Measurements from ENCODE around the gene MICOS13. TPM values are rescaled to one million over a fixed set of nuclear protein-coding genes. Genes with fewer than 3 reads are reported as not detected.

Gene MICOS13
- total RNA-seq, 4 donors from 2014 or later, result 48.9 to 79.1 (median 65.9) TPM

DNA sequence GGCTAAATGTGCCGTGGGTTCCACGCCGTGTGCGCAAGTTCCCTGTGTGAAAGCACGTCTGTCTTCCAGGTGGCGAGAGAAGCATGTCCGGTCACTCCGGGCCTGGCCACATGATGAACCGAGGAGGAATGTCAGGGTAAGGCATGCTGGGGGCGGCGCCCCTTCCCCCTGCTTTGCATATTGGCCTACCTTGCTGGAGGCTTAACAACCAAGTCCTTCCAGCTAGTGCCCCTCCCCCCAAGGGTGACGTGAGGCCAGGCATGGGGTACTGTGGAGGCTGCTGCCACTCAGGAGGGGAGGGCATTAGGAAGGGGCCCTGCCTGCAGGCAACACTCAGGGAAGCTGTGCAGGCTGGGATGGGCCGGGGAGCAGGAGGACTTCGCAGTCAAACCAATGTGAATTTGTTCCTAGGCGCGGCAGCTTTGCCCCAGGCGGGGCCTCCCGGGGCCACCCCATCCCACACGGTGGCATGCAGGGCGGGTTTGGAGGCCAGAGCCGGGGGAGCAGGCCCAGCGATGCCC, 12.5 kb downstream of the MICOS13 start:
- TF ChIP-seq POLR2A (IDR thresholded peaks at IDR 0.05), result no peak
- Histone ChIP-seq H3K4me1 (no peaks in the 10 kb centered on the region), H3K4me3 (no peak overlapping the region), H3K9me3 (no peaks in the 10 kb centered on the region), H3K36me3 (peaks cover 4 to 89% (median 33%) of the 10 kb centered on the region in 3 donors), H3K27me3 (no peaks in the 10 kb centered on the region), H3K27ac (no peak overlapping the region)
- DNase-seq (ENCODE audit: low spot score in 2 of 2), result no peak
- WGBS, 2 donors, result 82 to 84% methylated on average over 13 to 19 of the region's 22 CpGs

DNA sequence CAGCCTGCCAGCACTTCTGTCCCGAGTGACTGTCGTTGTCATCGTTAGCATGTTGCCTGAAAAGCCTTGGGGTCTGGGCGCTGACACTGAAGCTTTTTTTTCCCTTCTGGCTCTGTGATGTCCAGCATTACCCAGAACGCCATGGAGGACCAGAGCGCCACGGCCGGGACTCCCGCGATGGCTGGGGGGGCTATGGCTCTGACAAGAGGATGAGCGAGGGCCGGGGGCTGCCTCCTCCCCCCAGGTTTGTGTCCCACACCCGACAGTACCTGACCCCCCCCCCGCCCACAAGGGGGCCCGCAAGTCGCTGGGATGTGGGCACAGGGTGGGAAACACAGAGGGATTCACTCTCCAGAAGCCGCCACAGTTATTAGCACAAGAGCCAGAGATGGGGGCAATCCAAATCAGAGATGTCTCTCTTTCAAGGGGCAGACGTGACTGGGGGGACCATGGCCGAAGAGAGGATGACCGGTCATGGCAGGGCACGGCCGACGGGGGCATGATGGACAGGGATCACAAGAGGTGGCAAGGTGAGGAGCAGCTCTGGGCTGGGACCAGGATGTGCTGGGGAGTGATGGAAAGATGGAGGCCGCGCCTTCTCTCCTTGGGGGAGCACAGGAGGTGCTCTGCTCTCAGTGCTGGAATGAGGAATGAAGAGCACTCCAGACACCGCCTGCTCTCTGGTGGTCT, 13.2 kb downstream of the MICOS13 start:
- Histone ChIP-seq H3K4me3 (no peak overlapping the region), H3K9me3 (no peaks in the 10 kb centered on the region), H3K36me3 (peaks cover 4 to 96% (median 40%) of the 10 kb centered on the region in 3 donors), H3K27me3 (no peaks in the 10 kb centered on the region), H3K4me1 (no peaks in the 10 kb centered on the region), H3K27ac (no peak overlapping the region)
- TF ChIP-seq EP300 (IDR thresholded peaks at IDR 0.05), result no peak
- TF ChIP-seq POLR2A (IDR thresholded peaks at IDR 0.05), result no peak
- TF ChIP-seq, protein P1, sequence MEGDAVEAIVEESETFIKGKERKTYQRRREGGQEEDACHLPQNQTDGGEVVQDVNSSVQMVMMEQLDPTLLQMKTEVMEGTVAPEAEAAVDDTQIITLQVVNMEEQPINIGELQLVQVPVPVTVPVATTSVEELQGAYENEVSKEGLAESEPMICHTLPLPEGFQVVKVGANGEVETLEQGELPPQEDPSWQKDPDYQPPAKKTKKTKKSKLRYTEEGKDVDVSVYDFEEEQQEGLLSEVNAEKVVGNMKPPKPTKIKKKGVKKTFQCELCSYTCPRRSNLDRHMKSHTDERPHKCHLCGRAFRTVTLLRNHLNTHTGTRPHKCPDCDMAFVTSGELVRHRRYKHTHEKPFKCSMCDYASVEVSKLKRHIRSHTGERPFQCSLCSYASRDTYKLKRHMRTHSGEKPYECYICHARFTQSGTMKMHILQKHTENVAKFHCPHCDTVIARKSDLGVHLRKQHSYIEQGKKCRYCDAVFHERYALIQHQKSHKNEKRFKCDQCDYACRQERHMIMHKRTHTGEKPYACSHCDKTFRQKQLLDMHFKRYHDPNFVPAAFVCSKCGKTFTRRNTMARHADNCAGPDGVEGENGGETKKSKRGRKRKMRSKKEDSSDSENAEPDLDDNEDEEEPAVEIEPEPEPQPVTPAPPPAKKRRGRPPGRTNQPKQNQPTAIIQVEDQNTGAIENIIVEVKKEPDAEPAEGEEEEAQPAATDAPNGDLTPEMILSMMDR (IDR thresholded peaks at IDR 0.05), result no peak
- no peak for DNase-seq (ENCODE audit: low spot score in 2 of 2)
- 89 to 91% methylated on average over 23 of the region's 26 CpGs for WGBS, 2 donors

GRCh38 chr19:5665781-5666513, 14.4 kb downstream of the MICOS13 start:
- H3K27me3 ChIP-seq, result no peaks in the 10 kb centered on the region
- no peak for DNase-seq (ENCODE audit: low spot score in 2 of 2)
- H3K4me3 ChIP-seq, result no peak overlapping the region
- no peak for TF ChIP-seq POLR2A (IDR thresholded peaks at IDR 0.05)
- TF ChIP-seq, protein P1 (IDR thresholded peaks at IDR 0.05), result no peak
- no peak for TF ChIP-seq EP300 (IDR thresholded peaks at IDR 0.05)
- no peak overlapping the region for H3K27ac ChIP-seq
- 71 to 80% methylated on average over 10 of the region's 10 CpGs for WGBS, 2 donors
- H3K4me1 ChIP-seq, result no peaks in the 10 kb centered on the region
- no peaks in the 10 kb centered on the region for H3K9me3 ChIP-seq
- peaks cover 4 to 97% (median 50%) of the 10 kb centered on the region in 3 donors for H3K36me3 ChIP-seq

DNA sequence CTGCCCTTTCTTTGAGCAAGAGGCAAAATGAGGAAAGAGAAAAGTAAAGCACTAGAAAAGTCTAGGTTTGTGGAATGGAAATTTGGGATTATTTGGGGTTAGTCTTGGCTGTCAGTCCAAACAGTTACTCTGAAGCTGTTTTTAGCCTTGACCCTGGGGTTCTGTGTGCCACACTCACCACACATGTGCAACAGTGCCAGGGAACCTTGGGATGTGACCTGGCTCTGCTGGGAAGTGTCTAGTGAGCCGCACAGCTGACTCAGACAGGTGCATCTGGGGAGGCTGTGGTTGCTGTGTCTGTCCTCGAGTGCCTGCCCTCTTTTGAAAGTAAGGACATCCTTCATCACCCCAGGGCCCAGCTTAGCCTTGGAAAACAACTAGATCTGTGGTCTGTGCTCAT, 15.8 kb downstream of the MICOS13 start:
- no peak for DNase-seq (ENCODE audit: low spot score in 2 of 2)
- Histone ChIP-seq H3K27ac (no peak overlapping the region), H3K4me1 (no peaks in the 10 kb centered on the region), H3K4me3 (no peak overlapping the region), H3K9me3 (no peaks in the 10 kb centered on the region), H3K27me3 (no peaks in the 10 kb centered on the region), H3K36me3 (peaks cover 4 to 100% (median 50%) of the 10 kb centered on the region in 3 donors)
- TF ChIP-seq, protein P1 (IDR thresholded peaks at IDR 0.05), result no peak
- TF ChIP-seq EP300 (IDR thresholded peaks at IDR 0.05), result no peak
- WGBS, 2 donors, result 75 to 82% methylated on average over 2 of the region's 2 CpGs

DNA sequence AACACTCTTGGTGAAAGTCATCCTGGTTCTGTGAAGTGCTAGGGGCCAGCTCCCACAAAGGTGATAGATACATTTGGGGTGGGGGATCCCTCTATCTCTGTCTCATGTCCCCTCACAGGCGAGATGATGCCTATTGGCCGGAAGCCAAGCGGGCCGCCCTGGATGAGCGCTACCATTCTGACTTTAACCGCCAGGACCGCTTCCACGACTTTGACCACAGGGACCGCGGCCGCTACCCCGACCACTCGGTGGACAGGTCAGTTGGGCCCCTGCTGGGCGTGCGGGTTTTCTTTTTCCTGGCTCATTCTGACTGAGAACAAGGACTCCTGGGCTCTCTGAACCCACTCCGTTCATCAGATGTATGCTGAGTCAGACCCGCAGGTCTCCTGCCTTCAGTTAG, 16.4 kb downstream of the MICOS13 start:
- WGBS, 2 donors, result 92 to 93% methylated on average over 17 of the region's 17 CpGs
- no peak for DNase-seq (ENCODE audit: low spot score in 2 of 2)
- peaks cover 4 to 100% (median 50%) of the 10 kb centered on the region in 3 donors for H3K36me3 ChIP-seq

More for the DNA sequence above, 16.4 kb downstream of the MICOS13 start:
- Histone ChIP-seq H3K9me3 (no peaks in the 10 kb centered on the region), H3K27ac (no peak overlapping the region), H3K4me1 (no peaks in the 10 kb centered on the region), H3K4me3 (no peak overlapping the region), H3K27me3 (no peaks in the 10 kb centered on the region)
- TF ChIP-seq POLR2A (IDR thresholded peaks at IDR 0.05) (no peak), EP300 (IDR thresholded peaks at IDR 0.05) (no peak)
- TF ChIP-seq, protein P1 (IDR thresholded peaks at IDR 0.05), result no peak
